K562 (cell line): ENCODE data around the gene ACACB. TPM values are rescaled to one million over a fixed set of nuclear protein-coding genes. Genes with fewer than 3 reads are reported as not detected.

ENCODE experiments used
- ATAC-seq: fragments of 200-7000 bp; cut with Tn5 transposase; 3 replicates; pipeline ENCODE4 v1.9.1; 2020; ENCODE audit warnings: moderate library complexity
- BruUV-seq: library from RNA; stranded (reverse); fragments of 400-500 nt; replicated peaks from 2 replicates; lab custom pipeline; 2021; lab: Mats Ljungman, UMichigan
- CTCF ChIA-PET: fragments of 300-600 bp; formaldehyde crosslinking; extraction: SDS; loops from one replicate; lab custom pipeline; 2021; ENCODE audit warnings: low intra/inter-chr PET ratio; lab: Yijun Ruan, JAX
- POLR2A ChIA-PET: fragments of 300-600, 350-650 bp; sonication (Branson Sonifier 250); formaldehyde crosslinking; extraction: SDS; loops from one replicate; lab custom pipeline; 2021; ENCODE audit warnings: antibody characterized with exemption, inconsistent platforms; lab: Yijun Ruan, JAX
- DNase-seq, 4 experiments: peaks; one replicate each; pipeline versions ENCODE4 v3.0.0 to v3.0.0-alpha.2; 2011 to 2018; ENCODE audit warnings: low spot score in 3 of 4, mixed read lengths in 3 of 4; ENCODE audit errors: extremely low read depth in 1 of 4
- FAIRE-seq: peaks from 2 replicates; lab custom pipeline; 2011; peaks lifted over from hg19 to GRCh38; lab: Jason Lieb, UNC
- H2AFZ ChIP-seq: 2 replicates; pipeline ENCODE4 v1.6.0; 2011; ENCODE audit warnings: low read depth, low read length, control low read depth, inconsistent platforms
- H3K27ac ChIP-seq: fragments of 200-600 bp; 3 replicates; pipeline ENCODE4 v1.8.0; 2011; ENCODE audit warnings: low read depth, mild to moderate bottlenecking, control low read depth, inconsistent platforms, low read length, moderate library complexity, mixed read lengths; ENCODE audit errors: extremely low read depth
- H3K27me3 ChIP-seq, 2 experiments: fragments of 300-600 bp in 1 of 2; 2 replicates in 1 of 2; 3 replicates in 1 of 2; pipeline versions ENCODE4 v1.6.0 to v1.8.0; 2011; ENCODE audit warnings: inconsistent platforms in 2 of 2, low read length in 2 of 2, mild to moderate bottlenecking in 1 of 2, mixed read lengths in 1 of 2, moderate library complexity in 1 of 2; ENCODE audit not compliant: control insufficient read depth in 2 of 2, insufficient read depth in 2 of 2
- H3K36me3 ChIP-seq: fragments of 300-600 bp; 3 replicates; pipeline ENCODE4 v1.8.0; 2011; ENCODE audit warnings: mild to moderate bottlenecking, low read length, inconsistent platforms; ENCODE audit not compliant: control insufficient read depth, insufficient read depth
- H3K4me1 ChIP-seq, 2 experiments: fragments of 200-600 bp in 1 of 2; replicated peaks in 1 of 2; 2 replicates in 1 of 2; 3 replicates in 1 of 2; pipeline versions ENCODE4 v1.5.1 to v1.8.0; 2011; ENCODE audit warnings: inconsistent platforms in 2 of 2, low read length in 2 of 2, mild to moderate bottlenecking in 1 of 2, mixed read lengths in 1 of 2, moderate library complexity in 1 of 2; ENCODE audit not compliant: control insufficient read depth in 2 of 2, insufficient read depth in 2 of 2
- H3K4me2 ChIP-seq: 2 replicates; pipeline ENCODE4 v1.6.1; 2011; ENCODE audit warnings: low read length, control low read depth, inconsistent platforms, mixed read lengths; ENCODE audit not compliant: insufficient read depth
- H3K4me3 ChIP-seq: fragments of 200-600 bp; sonication (generic), shearing (Covaris generic); 2 replicates; pipeline ENCODE4 v1.5.1; 2016; ENCODE audit warnings: control low read depth, inconsistent platforms
- H3K79me2 ChIP-seq: fragments of 200-600 bp; 3 replicates; pipeline ENCODE4 v1.8.0; 2011; ENCODE audit warnings: low read length, inconsistent platforms; ENCODE audit not compliant: control insufficient read depth, insufficient read depth
- H3K9ac ChIP-seq, 2 experiments: 2 replicates each; pipeline versions ENCODE4 v1.6.0 to v1.6.1; 2011; ENCODE audit warnings: low read depth in 2 of 2, low read length in 2 of 2, control low read depth in 1 of 2, inconsistent platforms in 1 of 2, mild to moderate bottlenecking in 1 of 2, mixed read lengths in 1 of 2; ENCODE audit not compliant: insufficient read depth in 1 of 2
- H3K9me1 ChIP-seq: one replicate; pipeline ENCODE4 v1.6.0; 2011; ENCODE audit warnings: inconsistent platforms, mild to moderate bottlenecking, low read length, moderate library complexity; ENCODE audit not compliant: control insufficient read depth, insufficient read depth
- H3K9me3 ChIP-seq: replicated peaks from 2 replicates; pipeline ENCODE4 v1.5.1; 2011; ENCODE audit warnings: low read depth, low read length, inconsistent platforms; ENCODE audit not compliant: control insufficient read depth, insufficient read depth
- H4K20me1 ChIP-seq: replicated peaks from 2 replicates; pipeline ENCODE4 v1.6.1; 2011; ENCODE audit warnings: low read length, inconsistent platforms, mixed read lengths; ENCODE audit not compliant: control insufficient read depth, insufficient read depth
- ASH1L ChIP-seq: fragments of 450-650 bp; IDR thresholded peaks from 2 replicates; pipeline ENCODE4 v1.6.1; 2018; ENCODE audit warnings: borderline replicate concordance, mild to moderate bottlenecking, low read depth; ENCODE audit not compliant: partially characterized antibody
- BACH1 ChIP-seq: fragments of 200-800 bp; sonication (Bioruptor generic); IDR thresholded peaks from 2 replicates; pipeline ENCODE4 v1.6.1; 2016; ENCODE audit warnings: missing genetic modification characterization, missing compliant biosample characterization
- CBFB ChIP-seq: sonication (generic); formaldehyde crosslinking; IDR thresholded peaks from 2 replicates; pipeline ENCODE4 v1.4.0; 2020; ENCODE audit warnings: mild to moderate bottlenecking, missing genetic modification reagents
- DNMT1 ChIP-seq: fragments of 450-650 bp; IDR thresholded peaks from 2 replicates; pipeline ENCODE4 v1.6.1; 2016; ENCODE audit warnings: antibody characterized with exemption, mild to moderate bottlenecking
- GABPA ChIP-seq: fragments of 200-800 bp; sonication (Bioruptor generic); conservative IDR thresholded peaks from 2 replicates; pipeline ENCODE4 v1.6.1; 2016; ENCODE audit warnings: low read depth, missing genetic modification characterization, missing compliant biosample characterization
- GABPB1 ChIP-seq: sonication (generic); formaldehyde crosslinking; IDR thresholded peaks from 2 replicates; pipeline ENCODE4 v1.8.0; 2022; ENCODE audit warnings: mild to moderate bottlenecking, missing genetic modification reagents
- HIVEP1 ChIP-seq: fragments of 250-450 bp; sonication (Bioruptor Pico); IDR thresholded peaks from 2 replicates; pipeline ENCODE4 v1.4.0; 2020; ENCODE audit warnings: mild to moderate bottlenecking
- MXI1 ChIP-seq: IDR thresholded peaks from 2 replicates; pipeline ENCODE4 v1.6.1; 2011; ENCODE audit warnings: low read depth, mild to moderate bottlenecking, improper control_type of control experiment, low read length
- PRPF4 ChIP-seq: fragments of 200-400 bp; formaldehyde crosslinking; IDR thresholded peaks from one replicate; pipeline ENCODE4 v1.6.1; 2017; ENCODE audit warnings: low read length, low read depth, mild to moderate bottlenecking; ENCODE audit not compliant: insufficient read depth, poor library complexity, severe bottlenecking
- ZEB2 ChIP-seq: fragments of 450-650 bp; IDR thresholded peaks from 2 replicates; pipeline ENCODE4 v1.6.1; 2016
- ZFP30 ChIP-seq: fragments of 250-450 bp; sonication (Bioruptor Pico); IDR thresholded peaks from 2 replicates; pipeline ENCODE4 v1.8.0; 2022; ENCODE audit warnings: moderate library complexity, mild to moderate bottlenecking, inconsistent platforms, borderline replicate concordance
- WGBS: fragments of 100-300 bp; shearing (Covaris generic); methylation state at CpG from one replicate; pipeline ENCODE4 v1.1.6; 2016; ENCODE audit warnings: low coverage, mixed read lengths; ENCODE audit not compliant: insufficient coverage; ENCODE audit errors: missing lambda C conversion rate; 5-methylcytosine and 5-hydroxymethylcytosine counted together
- in situ Hi-C: fragments of 300-500 bp; cut with MboI; formaldehyde crosslinking; loops from 4 replicates; pipeline ENCODE4 v1.15.0; 2018; ENCODE audit warnings: inconsistent platforms, mixed read lengths
- intact Hi-C: fragments of 100-400 bp; cut with micrococcal nuclease; formaldehyde crosslinking; loops from 2 replicates; pipeline ENCODE4 v1.14.2; 2022
- polyA plus RNA-seq, 8 experiments: library from polyadenylated mRNA; depleted of rRNA in 4 of 8; stranded (reverse) in 5 of 8; unstranded in 3 of 8; fragments of >200 nt; fragmentation: Nextera tagmentation in 2 of 8; fragmentation: Illumina TruSeq in 1 of 8; extraction: Ambion mirVana in 2 of 8; extraction: Trizol in 1 of 8; gene quantifications; 2 replicates each; pipeline versions ENCODE4 v1.2.1 to v1.2.3, GENCODE V29; 2011 to 2014; ENCODE audit warnings: inconsistent platforms in 1 of 8, missing spikeins in 1 of 8
- total RNA-seq, 7 experiments: library from RNA; depleted of rRNA in 6 of 7; stranded (reverse); fragments of >200 nt in 6 of 7; fragmentation: Illumina TruSeq in 2 of 7; extraction: Trizol in 2 of 7; gene quantifications; 2 replicates each; pipeline versions ENCODE4 v1.2.1 to v1.2.3, GENCODE V29; 2011 to 2021; ENCODE audit warnings: low replicate concordance in 1 of 7
- TF ChIP-seq, protein P1 (sequence below): fragments of 450-650 bp; conservative IDR thresholded peaks from 2 replicates; pipeline ENCODE4 v1.6.1; 2016; ENCODE audit warnings: missing genetic modification characterization, low read depth, mild to moderate bottlenecking, control low read depth, missing compliant biosample characterization
- TF ChIP-seq, protein P2 (sequence below): fragments of 250-450 bp; sonication (Bioruptor Pico); IDR thresholded peaks from 2 replicates; pipeline ENCODE4 v1.4.0; 2020
- TF ChIP-seq, protein P3 (sequence below): fragments of 450-650 bp; formaldehyde crosslinking; IDR thresholded peaks from 2 replicates; pipeline ENCODE4 v1.4.0; 2020; ENCODE audit warnings: mild to moderate bottlenecking, moderate library complexity

ACACB gene
- total and polyA plus RNA-seq, 9 of the 15 experiments (the other 6 are each of a cell fraction or from before 2014, with no cell fraction given), result 0.10 to 2.5 (median 0.83) TPM

DNA sequence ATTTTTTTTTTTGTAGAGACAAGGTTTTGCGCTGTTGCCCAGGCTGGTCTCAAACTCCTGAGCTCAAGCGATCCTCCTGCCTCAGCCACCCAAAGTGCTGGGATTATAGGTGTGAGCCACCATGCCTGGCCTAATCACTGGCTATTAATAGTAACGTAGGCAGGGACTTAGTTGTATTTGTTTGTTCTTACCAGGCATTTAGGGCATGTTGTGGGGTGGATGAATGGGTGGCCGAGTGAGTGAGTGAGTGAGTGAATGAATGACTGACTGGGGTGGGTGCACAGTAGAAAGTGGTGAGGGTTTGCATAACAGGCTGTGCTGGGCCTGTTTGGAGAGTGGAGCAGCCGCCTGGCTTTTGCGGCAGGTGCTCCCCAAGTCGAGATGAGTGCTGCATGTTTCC lies 105.7 kb downstream of the ACACB start:
- intact Hi-C loops (no loop called here), in situ Hi-C loops (no loop called here)
- H3K9me1 ChIP-seq, result no peaks in the 10 kb centered on the region
- no peak overlapping the region for H3K4me2 ChIP-seq
- CTCF ChIA-PET, result no interaction called here
- no peak overlapping the region for H3K27ac ChIP-seq
- TF ChIP-seq, protein P1, sequence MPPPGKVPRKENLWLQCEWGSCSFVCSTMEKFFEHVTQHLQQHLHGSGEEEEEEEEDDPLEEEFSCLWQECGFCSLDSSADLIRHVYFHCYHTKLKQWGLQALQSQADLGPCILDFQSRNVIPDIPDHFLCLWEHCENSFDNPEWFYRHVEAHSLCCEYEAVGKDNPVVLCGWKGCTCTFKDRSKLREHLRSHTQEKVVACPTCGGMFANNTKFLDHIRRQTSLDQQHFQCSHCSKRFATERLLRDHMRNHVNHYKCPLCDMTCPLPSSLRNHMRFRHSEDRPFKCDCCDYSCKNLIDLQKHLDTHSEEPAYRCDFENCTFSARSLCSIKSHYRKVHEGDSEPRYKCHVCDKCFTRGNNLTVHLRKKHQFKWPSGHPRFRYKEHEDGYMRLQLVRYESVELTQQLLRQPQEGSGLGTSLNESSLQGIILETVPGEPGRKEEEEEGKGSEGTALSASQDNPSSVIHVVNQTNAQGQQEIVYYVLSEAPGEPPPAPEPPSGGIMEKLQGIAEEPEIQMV (tag), result no peak
- TF ChIP-seq, protein P2, sequence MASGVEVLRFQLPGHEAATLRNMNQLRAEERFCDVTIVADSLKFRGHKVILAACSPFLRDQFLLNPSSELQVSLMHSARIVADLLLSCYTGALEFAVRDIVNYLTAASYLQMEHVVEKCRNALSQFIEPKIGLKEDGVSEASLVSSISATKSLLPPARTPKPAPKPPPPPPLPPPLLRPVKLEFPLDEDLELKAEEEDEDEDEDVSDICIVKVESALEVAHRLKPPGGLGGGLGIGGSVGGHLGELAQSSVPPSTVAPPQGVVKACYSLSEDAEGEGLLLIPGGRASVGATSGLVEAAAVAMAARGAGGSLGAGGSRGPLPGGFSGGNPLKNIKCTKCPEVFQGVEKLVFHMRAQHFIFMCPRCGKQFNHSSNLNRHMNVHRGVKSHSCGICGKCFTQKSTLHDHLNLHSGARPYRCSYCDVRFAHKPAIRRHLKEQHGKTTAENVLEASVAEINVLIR (CRISPR knock-in tag), result no peak
- TF ChIP-seq BACH1 (tag) (no peak), GABPB1 (CRISPR knock-in tag) (no peak), GABPA (tag) (no peak), ASH1L (no peak), ZEB2 (no peak), CBFB (CRISPR knock-in tag) (no peak), HIVEP1 (CRISPR knock-in tag) (no peak), DNMT1 (no peak), PRPF4 (no peak), ZFP30 (CRISPR knock-in tag) (no peak), MXI1 (no peak)
- TF ChIP-seq, protein P3, sequence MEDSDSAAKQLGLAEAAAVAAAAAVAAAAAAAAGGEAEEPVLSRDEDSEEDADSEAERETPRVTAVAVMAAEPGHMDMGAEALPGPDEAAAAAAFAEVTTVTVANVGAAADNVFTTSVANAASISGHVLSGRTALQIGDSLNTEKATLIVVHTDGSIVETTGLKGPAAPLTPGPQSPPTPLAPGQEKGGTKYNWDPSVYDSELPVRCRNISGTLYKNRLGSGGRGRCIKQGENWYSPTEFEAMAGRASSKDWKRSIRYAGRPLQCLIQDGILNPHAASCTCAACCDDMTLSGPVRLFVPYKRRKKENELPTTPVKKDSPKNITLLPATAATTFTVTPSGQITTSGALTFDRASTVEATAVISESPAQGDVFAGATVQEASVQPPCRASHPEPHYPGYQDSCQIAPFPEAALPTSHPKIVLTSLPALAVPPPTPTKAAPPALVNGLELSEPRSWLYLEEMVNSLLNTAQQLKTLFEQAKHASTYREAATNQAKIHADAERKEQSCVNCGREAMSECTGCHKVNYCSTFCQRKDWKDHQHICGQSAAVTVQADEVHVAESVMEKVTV (CRISPR knock-in tag), result no peak
- no peak overlapping the region for H2AFZ ChIP-seq
- FAIRE-seq, result no peak
- H4K20me1 ChIP-seq, result no peaks in the 10 kb centered on the region; the same call in 1 of the 2 replicates
- H3K9ac ChIP-seq, result no peak overlapping the region
- no peaks in the 10 kb centered on the region for H3K36me3 ChIP-seq
- no peaks in the 10 kb centered on the region for H3K79me2 ChIP-seq
- H3K9me3 ChIP-seq, result no peaks in the 10 kb centered on the region
- POLR2A ChIA-PET, result interaction anchor here (0.6 kb wide), 1 partner anchor 23 kb away, joined by 4 read pairs; no protein-coding TSS in a partner anchor
- no peak for DNase-seq
- H3K27me3 ChIP-seq, result peaks cover 6 to 40% of the 10 kb centered on the region in 2 experiments
- ATAC-seq, result no peak
- 24% methylated on average over 7 of the region's 7 CpGs for WGBS
- H3K4me3 ChIP-seq, result no peak overlapping the region
- BruUV-seq, result no TSS peak
- peaks cover 0 to 6% of the 10 kb centered on the region in 2 experiments; a peak in 1 of 5 replicates for H3K4me1 ChIP-seq
